Vein endothelial cell (primary cell): ENCODE data around the gene TRPM5. TPM values are rescaled to one million over a fixed set of nuclear protein-coding genes. Genes with fewer than 3 reads are reported as not detected.

ENCODE experiments used
- total RNA-seq: library from RNA; depleted of rRNA; stranded (reverse); fragments of >200 nt; gene quantifications from 2 replicates; pipeline ENCODE4 v1.2.3, GENCODE V29; 2012

TRPM5 gene, protein sequence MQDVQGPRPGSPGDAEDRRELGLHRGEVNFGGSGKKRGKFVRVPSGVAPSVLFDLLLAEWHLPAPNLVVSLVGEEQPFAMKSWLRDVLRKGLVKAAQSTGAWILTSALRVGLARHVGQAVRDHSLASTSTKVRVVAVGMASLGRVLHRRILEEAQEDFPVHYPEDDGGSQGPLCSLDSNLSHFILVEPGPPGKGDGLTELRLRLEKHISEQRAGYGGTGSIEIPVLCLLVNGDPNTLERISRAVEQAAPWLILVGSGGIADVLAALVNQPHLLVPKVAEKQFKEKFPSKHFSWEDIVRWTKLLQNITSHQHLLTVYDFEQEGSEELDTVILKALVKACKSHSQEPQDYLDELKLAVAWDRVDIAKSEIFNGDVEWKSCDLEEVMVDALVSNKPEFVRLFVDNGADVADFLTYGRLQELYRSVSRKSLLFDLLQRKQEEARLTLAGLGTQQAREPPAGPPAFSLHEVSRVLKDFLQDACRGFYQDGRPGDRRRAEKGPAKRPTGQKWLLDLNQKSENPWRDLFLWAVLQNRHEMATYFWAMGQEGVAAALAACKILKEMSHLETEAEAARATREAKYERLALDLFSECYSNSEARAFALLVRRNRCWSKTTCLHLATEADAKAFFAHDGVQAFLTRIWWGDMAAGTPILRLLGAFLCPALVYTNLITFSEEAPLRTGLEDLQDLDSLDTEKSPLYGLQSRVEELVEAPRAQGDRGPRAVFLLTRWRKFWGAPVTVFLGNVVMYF (N-terminal part only)
- total RNA-seq = not detected in 2 replicates

DNA sequence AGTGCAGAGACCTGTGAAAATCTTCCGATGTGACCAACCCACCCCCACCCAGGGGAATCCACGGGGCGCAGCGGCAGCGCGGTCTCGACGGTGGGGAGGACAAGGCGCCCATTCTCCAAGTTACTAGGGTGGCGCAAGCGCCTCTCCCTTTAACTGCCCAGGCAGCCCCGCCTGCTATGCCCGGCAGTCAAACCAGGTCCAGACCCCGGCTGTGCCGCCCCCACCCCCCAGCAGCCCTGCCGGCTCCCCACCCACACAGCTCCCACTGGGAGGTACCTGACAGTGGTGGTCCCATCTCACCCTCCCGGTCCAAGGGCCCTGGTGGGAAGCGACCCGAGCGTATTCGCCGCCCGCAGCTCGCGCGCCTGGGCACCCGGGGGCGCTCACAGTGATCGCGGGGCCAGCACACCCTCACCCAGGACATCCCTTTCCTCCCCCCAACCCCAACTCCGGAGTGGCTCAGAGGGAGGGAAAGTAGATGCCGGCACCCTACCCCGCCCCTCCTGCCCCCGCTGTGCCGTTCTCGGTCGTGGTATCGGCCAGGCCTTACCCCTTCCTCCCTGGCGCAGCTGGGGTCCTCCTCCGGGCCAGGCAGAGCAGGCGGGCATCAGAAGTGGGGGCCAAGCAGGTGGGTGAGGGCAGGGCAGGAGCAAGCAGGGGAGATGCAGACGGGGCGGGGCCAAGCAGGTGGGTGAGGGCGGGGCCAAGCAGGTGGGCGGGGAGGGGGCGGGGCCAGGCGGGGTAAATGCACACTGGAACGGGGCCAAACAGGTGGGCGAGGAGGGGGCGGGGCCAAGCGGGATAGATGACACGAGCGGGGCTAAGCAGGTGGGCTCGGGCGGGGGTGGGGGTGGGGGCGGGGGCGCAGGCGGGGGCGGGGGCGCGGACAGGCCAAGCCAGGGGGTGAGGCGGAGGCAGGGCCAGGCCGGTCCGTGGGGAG lies at the start of gene TRPM5:
TSS of gene TRPM5 (minus strand) at position 634 of the 940 bp plus-strand sequence. CDS start 21,478 bp downstream, outside the sequence.

GRCh38 chr11:2444821-2445745 lies 769 bp upstream of the TRPM5 start, which contains the start of gene KCNQ1:
Gene KCNQ1, plus strand, starts transcription at chr11:2445008. Its CDS starts 91 bp downstream, at chr11:2445099.

GRCh38 chr11:2400069-2400761 lies 44.1 kb downstream of the TRPM5 start, which contains the start of gene TSSC4:
Gene TSSC4, plus strand, starts transcription at chr11:2400750. Its CDS starts 1,884 bp downstream, at chr11:2402634.

Other genes starting within 250 kb of the TRPM5 start
- not detected in 2 replicates for gene ASCL2, start 173.9 kb downstream of the TRPM5 start, total RNA-seq
- gene C11orf21, start 142.6 kb downstream of the TRPM5 start, total RNA-seq = not detected in 2 replicates
- not detected in 2 replicates for gene TSPAN32, start 142.5 kb downstream of the TRPM5 start, total RNA-seq
- gene CD81, start 67.2 kb downstream of the TRPM5 start, total RNA-seq = 207 and 263 TPM in 2 replicates
- gene TSSC4, start 43.8 kb downstream of the TRPM5 start, total RNA-seq = 43.1 and 59.8 TPM in 2 replicates
- gene KCNQ1, start 494 bp upstream of the TRPM5 start, total RNA-seq = under 0.01 TPM in 1 of 2 replicates, not detected in the other